HuH-7 (cell line): ENCODE measurements around the gene CCDC69.
"Not testable (repeated sequence)": the region's sequence is repeated elsewhere in the genome, so short reads cannot be mapped to it uniquely, and the experiment has no call there.

Source experiments
- DNase-seq: peaks from one replicate; pipeline ENCODE4 v3.0.0; 2011; ENCODE audit warnings: low spot score

Gene CCDC69

GRCh38 chr5:151245680-151246219 is 21.9 kb upstream of the CCDC69 start:
- no peak for DNase-seq

- DNase-seq, result no peak
Measured at GRCh38 chr5:151244206-151244605, 20.3 kb upstream of the CCDC69 start.

- no peak for DNase-seq
Measured at GRCh38 chr5:151243564-151243963, 19.7 kb upstream of the CCDC69 start.

DNA sequence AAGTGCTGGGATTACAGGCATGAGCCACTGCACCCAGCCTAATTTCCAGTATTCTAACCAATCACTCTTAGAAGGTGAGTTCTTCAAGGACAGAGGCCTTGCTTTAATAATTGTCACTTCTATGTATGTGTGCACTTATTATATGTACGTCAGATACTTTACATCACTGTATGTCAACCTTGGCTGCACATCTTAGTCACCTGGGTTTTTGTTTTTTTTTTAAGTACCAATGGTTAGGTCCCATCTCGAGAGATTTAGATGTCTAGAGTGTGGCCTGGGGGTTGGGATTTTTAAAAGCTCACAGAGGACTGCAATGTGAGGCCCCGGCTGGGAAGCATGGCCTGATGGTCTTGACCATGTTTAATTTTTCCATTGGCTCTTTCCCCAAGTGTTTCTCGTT is 19.2 kb upstream of the CCDC69 start:
- no peak for DNase-seq

GRCh38 chr5:151240924-151241635 is 17.2 kb upstream of the CCDC69 start:
- no peak for DNase-seq

GRCh38 chr5:151240268-151240835 is 16.5 kb upstream of the CCDC69 start:
- DNase-seq, result not testable (repeated sequence)

DNA sequence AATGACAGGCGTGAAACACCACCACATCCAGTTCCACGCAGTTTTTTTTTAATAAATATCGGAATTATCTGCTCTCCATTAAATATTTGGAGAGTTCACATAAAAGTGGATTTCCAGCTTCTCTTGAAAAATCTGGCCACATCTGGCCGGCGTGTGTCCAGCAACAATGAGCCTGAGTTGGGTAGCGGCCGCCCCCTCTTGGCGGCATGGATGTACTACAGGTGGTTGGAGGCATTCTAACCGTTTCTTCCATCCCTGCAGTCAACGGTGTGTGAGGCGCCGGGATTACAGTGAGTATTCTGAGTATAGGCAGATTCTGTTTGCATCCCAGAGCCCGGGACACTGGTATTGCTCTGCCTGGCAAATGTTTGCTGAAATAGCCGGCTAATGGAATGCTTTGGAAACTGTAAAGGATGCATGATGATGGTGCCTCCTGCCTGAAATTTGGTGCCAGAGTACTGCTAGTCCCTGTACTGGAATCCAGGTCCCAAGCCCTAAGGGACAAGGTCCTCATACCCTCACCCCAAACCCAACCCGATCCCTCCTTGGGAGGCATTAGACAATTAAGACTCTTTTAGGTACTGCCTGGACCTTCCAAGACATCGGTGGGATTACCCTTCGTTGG is 15.5 kb upstream of the CCDC69 start:
- peak; percentile 73 for DNase-seq

GRCh38 chr5:151238303-151238741 is 14.4 kb upstream of the CCDC69 start:
- DNase-seq, result no peak

DNA sequence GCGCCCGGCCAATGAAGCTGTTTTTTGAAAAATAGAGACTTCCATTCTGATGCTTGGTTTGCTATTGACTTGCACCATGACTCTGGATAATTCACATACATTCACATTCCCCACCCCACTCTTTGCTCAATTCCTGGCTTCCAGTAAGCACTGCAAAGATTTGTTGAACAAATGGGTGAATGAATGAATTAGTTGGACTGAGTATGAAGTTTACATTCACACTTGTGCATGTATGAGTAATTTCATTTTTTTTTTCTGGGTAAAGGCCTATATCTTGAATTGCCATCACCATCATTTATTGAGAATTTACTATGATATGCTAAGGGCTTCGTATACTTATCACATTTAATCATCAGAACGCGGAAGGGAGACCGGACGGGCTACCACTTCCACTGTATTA is 13.8 kb upstream of the CCDC69 start:
- DNase-seq, result no peak

DNA sequence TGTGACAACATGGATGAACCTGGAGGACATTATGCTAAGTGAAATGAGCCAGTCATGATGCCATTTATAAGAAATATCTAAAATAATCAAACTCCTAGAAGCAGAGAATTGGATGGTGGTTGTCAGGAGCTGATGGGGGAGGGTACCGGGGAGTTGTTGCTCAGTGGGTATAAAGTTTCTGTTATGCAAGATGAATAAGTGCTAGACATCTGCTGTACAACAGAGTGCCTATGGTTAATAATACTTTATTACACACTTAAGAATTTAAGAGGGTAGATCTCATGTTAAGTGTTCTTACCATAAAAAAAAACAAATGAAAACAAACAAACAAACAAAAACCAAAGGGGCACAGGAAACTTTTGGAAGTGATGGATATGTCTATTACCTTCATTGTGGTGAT is 13.0 kb upstream of the CCDC69 start:
- no peak for DNase-seq

- DNase-seq, result not testable (repeated sequence)
Measured at GRCh38 chr5:151235239-151235571, 11.3 kb upstream of the CCDC69 start.

DNA sequence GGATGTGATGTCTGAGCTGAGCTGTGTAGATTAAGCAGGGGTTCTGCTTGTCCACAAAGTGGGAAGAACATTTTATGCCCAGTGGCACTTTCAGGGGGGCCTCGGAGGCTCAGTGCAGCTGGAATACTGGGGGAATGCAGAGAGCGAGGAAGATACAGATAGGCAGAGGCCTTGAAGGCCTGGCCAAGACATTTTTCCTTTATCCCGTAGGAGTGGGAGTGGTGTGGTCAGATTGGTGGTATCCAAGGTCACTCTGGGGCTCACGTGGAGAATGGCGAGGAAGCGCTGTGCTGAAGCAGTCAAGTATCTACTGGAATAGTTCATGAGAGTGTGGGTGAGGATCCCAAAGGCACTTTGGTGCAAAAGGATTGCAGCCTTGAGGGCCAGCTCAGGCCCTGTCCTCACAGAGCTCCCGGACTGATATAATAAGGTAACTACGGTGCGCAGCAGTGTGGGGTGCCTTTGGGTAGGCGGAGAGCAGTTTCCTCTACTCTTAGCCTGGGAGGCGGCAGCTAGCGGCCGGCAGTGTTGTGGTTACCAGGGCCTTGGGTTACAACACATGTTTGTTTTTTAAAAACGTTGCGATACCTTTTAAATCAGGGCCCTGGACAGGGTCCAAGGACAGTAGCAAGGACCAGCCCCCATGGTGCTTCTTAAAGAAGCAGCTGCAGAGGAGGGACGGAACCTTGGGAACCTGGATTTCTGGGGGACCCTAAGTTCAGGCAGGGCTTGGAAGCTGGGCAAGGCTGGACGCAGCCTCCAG is 10.8 kb upstream of the CCDC69 start:
- DNase-seq, result peak; percentile 75

DNA sequence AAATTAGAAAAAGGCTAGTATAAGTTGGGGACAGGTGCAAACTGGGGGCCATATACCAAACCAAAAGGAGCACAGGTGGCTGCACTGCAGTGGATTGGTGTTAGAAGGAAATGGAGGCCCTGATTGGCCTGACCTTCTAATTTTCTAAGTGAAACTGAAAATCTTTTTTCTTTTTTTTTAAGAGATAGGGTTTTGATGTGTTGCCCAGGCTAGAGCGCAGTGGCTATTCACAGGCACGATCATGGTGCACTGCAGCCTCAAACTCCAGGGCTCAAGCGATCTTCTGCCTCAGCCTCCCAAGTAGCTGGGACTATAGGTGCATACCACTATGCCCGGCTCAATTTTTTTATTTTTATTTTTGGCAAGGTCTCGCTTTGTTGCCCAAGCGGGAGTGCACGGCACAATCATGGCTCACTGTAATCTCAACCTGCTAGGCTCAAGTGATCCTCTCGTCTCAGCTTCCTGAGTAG is 9.8 kb upstream of the CCDC69 start:
- DNase-seq, result no peak

DNA sequence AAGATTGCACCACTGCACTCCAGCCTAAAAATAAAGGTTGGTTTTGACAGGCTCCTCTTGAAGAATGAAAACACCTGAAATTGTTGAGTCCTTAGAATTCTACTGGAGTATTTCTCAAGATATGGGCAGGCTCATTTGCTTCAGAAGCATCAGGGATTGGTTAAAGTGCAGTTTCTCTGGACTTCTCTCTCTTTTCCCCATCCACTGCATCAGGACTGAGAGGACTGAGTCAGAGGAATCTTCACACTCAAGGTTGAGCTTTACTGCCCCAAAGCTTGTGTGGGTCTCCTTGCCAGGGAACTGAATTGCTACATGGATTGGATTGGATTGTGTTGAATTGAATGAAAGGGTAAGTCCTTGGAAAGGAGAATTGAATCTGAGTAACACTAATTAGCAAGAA is 7.5 kb upstream of the CCDC69 start:
- no peak for DNase-seq

DNA sequence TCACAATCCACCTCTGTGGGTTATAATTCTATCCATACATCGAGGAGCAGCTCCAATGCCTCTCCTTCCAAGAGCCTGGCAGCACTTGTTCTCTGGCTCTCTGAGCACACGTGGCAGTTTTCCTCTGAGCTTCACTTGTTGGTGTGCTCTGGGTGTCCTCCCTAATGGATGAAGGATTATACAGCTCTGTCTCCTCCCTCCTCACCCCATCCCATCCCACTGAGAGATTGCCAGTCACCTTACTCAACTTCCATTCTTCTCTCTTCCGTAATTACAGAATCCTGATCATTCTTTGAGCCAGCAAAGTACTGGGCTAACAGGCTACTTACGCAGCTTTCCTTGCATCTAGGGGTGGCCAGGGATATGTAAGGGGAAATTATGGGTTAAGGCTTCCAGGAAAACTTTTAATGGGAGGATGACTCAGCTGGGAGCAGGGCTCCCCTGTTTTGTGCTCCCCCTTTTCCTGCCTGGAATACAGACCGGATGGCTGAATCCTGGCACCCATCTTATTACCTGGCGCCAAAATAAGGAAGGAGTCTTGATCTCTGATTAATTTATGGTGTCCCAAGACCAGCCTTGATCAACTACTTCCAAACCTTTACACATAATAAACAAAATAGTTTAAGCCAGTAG is 6.3 kb upstream of the CCDC69 start:
- DNase-seq, result no peak

- no peak for DNase-seq
Measured at GRCh38 chr5:151228986-151229385, 5.1 kb upstream of the CCDC69 start.

DNA sequence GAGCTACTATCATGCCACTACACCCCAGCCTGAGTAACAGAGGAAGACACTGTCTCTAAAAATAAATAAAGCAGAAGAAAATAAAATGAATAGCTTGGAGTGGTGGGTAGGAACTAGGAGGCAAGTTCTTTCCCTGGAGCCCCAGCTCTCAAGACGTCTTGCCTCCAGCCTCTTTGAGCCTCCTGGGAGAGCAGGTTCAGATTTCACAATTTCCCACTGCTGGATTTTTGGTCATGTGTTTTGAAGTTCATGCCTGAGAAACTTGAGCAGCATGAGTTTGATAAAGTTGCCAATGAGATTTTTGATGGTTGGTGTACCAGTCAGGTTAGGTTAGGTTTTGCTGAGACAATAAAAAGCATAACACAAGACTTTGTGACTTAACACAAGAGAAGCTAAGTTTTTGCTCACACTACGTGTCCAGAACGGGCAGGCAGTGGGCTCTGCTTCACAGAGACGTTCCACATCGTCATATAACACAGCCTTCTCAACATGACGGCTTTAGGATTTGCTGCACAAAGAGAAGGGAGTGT is 4.1 kb upstream of the CCDC69 start:
- DNase-seq, result no peak

DNA sequence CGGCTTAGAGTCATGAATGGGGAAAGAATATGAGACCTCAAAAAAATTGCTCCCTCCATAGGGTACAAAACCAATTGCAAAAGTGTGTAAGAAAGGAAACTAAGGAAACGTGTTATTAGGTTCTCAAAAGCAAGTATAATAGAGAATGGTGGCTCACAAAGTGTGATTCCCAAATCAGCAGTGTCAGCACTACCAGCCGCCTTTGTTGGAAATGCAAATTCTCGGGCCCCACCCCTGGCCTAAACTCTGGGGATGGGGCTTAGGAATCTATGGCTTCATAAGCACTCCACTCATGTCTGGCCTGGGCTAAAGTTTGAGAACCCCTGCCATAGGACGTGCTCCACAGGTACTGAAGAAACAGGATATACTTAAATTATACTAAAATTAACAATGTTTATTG is 1.6 kb upstream of the CCDC69 start:
- DNase-seq, result no peak

DNA sequence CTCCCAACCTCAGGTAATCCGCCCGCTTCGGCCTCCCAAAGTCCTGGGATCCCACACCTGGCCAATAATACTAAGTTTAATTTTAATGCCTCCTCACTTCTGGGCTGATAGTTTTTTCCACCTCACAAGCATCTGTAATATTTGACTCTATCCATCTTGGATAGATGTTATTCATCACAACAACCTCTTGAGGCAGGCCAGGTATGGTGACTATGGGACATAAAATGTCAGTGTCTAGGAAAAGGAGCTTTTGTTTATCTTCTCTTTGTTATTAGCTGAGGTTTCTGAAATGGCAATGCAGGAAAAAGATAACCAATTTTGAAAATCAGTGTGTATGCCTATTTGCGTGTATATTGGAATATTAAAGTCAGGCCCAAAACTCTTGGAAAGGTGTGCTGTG is 1.2 kb upstream of the CCDC69 start:
- no peak for DNase-seq

DNA sequence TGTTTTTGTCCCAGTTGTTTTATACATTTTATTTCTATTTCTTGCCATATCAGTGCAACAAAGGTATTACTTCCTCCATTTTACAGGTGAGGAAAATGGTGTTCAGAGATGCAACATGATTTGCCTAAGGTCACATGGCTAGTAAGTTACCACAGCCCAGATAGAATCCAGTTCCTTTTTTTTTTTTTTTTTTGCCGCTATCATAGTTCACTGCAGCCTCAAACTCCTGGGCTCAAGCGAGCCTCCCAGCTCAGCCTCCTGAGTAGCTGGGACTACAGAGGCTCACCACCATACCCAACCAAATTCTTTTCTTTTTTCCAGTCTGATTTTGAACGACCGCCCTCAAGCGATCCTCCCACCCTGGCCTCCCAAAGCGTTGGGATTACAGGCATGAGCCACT is 480 bp upstream of the CCDC69 start:
- no peak for DNase-seq

DNA sequence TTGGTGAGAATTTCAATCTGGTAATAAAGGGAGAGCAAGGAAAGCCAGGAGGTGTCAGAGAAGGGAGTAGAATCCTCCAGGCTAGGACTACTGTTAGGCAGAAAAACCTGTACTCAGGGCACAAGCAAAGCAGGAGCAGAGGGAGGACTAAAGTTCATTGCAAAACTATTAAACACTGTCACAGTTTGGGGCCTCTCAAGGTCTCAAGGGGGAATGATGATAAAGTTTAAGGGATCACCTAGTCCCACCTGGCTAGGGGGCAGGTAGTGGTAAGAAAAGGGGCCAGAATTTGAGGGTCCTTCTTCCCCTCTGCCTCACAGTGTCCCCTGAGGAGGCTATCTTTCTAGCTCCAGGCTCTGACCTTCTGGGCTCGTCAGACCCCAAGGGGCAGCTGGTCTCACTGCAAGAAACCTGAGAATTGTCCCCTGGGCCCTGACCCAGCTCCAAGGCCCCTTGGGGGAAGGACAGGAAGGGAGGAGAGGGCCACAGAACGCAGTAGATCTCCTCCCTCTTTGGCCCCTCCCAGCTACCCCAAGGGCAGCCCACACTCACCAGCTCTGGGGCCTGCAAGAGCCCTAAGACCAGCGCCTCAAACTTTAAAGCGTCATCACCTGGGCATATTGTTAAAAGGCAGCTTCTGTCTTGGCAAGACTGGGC is 974 bp downstream of the CCDC69 start:
- DNase-seq, result no peak
